GM12872 (cell line): ENCODE measurements around the gene LCE4A.
"Not testable (repeated sequence)": the region's sequence is repeated elsewhere in the genome, so short reads cannot be mapped to it uniquely, and the experiment has no call there.

ENCODE experiments used
- TF ChIP-seq, protein P1 (sequence below): IDR thresholded peaks from 3 replicates; pipeline ENCODE4 v1.5.1; 2011; ENCODE audit warnings: low read depth, mild to moderate bottlenecking, low read length, moderate library complexity; ENCODE audit not compliant: insufficient read depth

The LCE4A gene

DNA sequence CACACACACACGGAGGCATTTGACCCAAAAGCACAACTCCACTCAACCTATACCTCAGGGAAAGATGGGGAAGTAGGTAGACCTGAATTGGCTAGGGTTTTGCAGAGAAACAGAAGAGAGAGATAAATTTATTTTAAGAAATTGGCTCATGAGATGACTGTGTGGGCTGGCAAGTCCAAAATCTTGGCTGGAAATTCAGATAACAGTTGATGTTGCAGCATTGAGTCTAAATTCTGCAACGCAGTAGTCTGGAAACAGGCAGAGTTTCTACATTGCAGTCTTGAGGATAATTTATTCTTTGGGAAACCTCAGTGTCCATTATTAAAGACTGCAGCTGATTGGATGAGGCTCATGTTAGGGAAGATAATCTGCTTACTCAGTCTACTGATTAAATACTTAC is 26.3 kb upstream of the LCE4A start:
- TF ChIP-seq, protein P1, sequence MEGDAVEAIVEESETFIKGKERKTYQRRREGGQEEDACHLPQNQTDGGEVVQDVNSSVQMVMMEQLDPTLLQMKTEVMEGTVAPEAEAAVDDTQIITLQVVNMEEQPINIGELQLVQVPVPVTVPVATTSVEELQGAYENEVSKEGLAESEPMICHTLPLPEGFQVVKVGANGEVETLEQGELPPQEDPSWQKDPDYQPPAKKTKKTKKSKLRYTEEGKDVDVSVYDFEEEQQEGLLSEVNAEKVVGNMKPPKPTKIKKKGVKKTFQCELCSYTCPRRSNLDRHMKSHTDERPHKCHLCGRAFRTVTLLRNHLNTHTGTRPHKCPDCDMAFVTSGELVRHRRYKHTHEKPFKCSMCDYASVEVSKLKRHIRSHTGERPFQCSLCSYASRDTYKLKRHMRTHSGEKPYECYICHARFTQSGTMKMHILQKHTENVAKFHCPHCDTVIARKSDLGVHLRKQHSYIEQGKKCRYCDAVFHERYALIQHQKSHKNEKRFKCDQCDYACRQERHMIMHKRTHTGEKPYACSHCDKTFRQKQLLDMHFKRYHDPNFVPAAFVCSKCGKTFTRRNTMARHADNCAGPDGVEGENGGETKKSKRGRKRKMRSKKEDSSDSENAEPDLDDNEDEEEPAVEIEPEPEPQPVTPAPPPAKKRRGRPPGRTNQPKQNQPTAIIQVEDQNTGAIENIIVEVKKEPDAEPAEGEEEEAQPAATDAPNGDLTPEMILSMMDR = no peak

DNA sequence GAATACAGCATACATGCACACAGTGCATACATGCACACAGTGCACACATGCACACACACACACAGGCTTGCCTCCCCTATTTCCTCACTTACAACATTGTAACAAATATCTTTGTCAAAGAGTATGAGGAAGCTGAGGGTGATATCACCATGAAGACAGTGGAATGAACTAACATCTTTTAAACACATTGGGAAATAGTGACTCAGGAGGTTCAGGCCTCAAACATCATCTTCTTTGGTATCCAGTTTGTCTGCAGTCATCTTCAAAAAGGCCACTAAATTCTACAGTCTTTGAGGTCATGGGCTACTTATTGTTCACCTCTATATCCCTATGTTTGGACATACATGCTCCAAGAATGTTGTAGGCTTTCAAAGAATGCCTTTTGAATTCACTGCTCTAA is 24.1 kb upstream of the LCE4A start:
- TF ChIP-seq, protein P1 = no peak

DNA sequence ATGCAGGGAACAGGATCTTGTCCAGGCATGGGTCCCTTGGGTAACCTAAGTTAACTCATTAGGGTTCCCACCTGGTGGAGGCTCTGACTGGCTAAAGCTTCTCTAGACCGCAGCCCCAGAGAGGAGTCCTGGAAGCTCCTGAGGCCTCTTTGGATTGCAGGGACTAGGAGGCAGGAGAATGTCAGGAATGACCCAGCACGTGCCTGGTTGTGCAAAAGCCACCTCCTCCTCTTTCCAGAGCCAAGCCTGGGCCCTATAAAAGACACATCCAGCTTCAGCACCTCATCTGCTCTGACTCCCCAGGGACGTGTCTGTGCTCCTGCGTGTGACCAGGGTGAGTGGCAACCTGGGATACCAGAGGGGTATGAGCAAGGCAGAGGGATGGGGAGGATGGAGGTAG is 22.1 kb upstream of the LCE4A start, which contains the start of gene LCE2B:
TSS of gene LCE2B (plus strand) at position 301 of the 400 bp plus-strand sequence. CDS start 721 bp downstream, outside the sequence.
- TF ChIP-seq, protein P1 = not testable (repeated sequence)

DNA sequence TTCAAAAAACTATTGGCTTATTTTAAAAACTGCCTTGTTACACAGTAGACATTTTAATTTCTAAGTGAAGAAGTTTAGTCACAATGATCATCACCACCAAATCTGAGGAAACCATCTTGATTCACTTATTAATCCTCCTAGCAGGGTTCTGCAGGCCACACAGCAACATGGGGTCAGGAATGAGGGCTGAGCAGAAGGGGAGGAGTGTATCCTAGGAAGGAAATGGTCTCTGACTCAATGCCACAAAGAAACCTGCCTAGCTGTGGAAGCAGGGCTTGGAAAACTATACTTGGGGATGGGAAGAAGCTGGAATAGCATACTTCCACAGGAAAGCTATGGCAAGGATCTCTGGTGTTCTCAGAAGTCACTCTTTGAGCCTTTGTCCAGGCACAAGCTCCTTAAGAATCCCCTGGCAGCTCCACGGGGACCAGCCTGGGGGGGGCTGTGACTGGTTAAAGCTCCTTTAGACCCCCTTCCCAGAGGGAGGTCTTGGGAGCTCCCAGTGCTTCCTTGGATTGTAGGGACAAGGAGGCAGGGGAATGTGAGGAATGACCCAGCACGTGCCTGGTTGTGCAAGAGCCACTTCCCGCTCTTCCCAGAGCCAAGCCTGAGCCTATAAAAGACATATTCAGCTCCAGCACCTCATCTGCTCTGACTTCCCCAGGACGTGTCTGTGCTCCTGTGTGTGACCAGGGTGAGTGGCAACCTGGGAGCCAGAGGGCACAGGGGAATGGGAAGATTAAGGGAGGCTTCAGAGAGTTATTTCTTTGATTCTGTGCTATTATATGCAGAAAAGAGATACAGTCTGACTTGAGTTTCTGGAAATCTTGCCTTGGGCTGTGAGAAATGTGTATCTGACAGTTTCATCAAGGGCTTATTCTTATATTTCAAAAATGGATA is 10.0 kb upstream of the LCE4A start, which contains the start of gene LCE2A:
TSS of gene LCE2A (plus strand) at position 645 of the 900 bp plus-strand sequence. CDS start 557 bp downstream, outside the sequence.
- TF ChIP-seq, protein P1 = no peak

DNA sequence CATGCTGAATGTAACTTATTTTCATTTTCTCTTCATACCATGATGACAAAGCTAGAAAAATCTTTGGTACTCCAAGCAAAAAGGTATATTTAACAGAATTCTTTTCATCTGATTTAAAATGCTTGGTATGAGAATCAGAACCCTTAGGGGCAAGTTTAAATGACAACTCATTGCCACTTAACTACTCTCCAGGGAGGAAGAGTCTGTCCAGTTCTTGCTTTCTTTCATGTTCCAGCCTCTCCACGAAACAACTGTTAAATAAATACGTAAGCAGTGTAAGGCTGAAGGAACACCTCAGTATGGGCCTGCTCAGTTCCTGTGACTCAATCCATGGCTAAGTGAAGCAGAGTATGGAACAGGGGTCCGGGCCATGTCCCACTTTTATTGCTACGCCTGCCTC is 8.2 kb upstream of the LCE4A start:
- TF ChIP-seq, protein P1 = no peak

DNA sequence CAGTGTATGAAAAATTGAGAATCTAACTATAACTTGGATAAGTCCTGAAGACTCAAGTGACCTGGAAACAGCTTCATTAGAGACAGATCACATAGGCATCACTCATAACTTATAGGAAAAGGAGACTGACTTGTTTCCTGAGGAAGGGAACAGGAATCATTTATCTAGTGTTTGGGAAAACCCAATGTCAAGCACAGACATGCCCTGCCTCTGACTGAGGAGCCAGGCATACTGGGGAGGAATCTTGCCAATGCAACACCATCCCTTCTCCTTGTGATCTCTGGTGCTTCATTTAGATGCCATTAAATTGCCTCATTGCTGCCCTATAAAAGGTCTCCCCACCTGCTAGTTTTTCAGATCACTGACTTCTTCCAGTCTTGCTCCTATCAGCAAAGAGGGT is 10.3 kb downstream of the LCE4A start:
- TF ChIP-seq, protein P1 = no peak

DNA sequence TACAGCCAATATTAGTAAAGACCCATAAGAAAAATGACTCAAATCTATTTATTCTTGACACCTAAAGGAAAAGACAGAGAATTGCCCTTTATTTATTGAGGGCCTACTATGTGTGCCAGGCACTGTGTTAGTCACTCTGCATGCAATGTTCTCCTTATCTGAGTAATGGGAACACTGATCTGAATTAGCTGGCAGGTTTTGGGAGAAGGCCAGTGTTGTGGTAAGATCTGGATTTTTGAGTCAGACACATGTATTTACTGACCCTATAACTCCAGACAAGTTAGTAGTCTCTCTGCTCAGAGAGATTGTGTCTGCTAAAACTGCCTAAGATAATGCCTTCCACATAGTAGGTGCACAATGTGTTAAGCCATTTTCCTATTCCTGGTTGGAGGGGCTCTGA is 17.3 kb downstream of the LCE4A start:
- TF ChIP-seq, protein P1 = no peak
